Measurements from ENCODE around the gene ATP8B4.

The ATP8B4 gene

DNA sequence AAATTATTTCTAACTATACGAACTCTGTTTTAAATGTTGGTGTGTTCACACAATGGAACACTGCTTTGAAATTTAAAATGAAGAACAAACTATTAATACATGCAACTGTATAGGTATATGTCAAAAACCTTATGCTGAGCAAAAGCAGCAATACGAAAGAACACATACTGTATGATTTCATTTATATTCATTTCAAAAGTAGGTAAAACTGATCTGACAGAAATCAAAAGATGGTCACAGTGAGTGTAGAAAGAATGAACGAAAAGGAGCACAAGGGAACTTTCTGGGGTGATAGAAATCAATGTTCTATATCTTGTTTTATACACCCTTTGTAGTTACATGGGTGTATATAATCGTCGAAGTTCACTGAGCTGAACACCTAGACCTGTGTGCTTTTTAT lies 12.6 kb downstream of the ATP8B4 start:
- ATAC-seq (ENCODE audit: insufficient read depth, low read depth) (no peak), DNase-seq (no peak)
- H3K4me2 ChIP-seq (ENCODE audit: insufficient read depth, low read length): no peak overlapping the region
- H3K9me3 ChIP-seq (ENCODE audit: insufficient read depth, low read length, severe bottlenecking): no peaks in the 10 kb centered on the region
- no peaks in the 10 kb centered on the region for H3K79me2 ChIP-seq (ENCODE audit: insufficient read depth, low read length)
- H3K27ac ChIP-seq (ENCODE audit: low read length): no peak overlapping the region
- H3K4me1 ChIP-seq (ENCODE audit: insufficient read depth, low read length): peaks cover 14% of the 10 kb centered on the region
- no peak overlapping the region for H2AFZ ChIP-seq (ENCODE audit: low read depth, low read length)
- no peaks in the 10 kb centered on the region for H3K36me3 ChIP-seq (ENCODE audit: insufficient read depth, low read length)
- H3K27me3 ChIP-seq (ENCODE audit: insufficient read depth, low read length, poor library complexity): no peaks in the 10 kb centered on the region
- no peak for TF ChIP-seq EZH2 (IDR thresholded peaks at IDR 0.05; ENCODE audit: borderline replicate concordance, low read depth, low read length, severe bottlenecking)
- TF ChIP-seq, protein P1, sequence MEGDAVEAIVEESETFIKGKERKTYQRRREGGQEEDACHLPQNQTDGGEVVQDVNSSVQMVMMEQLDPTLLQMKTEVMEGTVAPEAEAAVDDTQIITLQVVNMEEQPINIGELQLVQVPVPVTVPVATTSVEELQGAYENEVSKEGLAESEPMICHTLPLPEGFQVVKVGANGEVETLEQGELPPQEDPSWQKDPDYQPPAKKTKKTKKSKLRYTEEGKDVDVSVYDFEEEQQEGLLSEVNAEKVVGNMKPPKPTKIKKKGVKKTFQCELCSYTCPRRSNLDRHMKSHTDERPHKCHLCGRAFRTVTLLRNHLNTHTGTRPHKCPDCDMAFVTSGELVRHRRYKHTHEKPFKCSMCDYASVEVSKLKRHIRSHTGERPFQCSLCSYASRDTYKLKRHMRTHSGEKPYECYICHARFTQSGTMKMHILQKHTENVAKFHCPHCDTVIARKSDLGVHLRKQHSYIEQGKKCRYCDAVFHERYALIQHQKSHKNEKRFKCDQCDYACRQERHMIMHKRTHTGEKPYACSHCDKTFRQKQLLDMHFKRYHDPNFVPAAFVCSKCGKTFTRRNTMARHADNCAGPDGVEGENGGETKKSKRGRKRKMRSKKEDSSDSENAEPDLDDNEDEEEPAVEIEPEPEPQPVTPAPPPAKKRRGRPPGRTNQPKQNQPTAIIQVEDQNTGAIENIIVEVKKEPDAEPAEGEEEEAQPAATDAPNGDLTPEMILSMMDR (IDR thresholded peaks at IDR 0.05; ENCODE audit: borderline replicate concordance, extremely low read depth, low read length, poor library complexity, severe bottlenecking): no peak
- H4K20me1 ChIP-seq (ENCODE audit: insufficient read depth, low read length): no peaks in the 10 kb centered on the region
- no peak overlapping the region for H3K4me3 ChIP-seq (ENCODE audit: low read depth in 1 of 2, low read length in 2 of 2)
- H3K9ac ChIP-seq (ENCODE audit: low read depth, low read length): no peak overlapping the region

GRCh38 chr15:50100486-50100885 lies 18.5 kb downstream of the ATP8B4 start:
- H3K27ac ChIP-seq (ENCODE audit: low read length): no peak overlapping the region
- TF ChIP-seq, protein P1 (IDR thresholded peaks at IDR 0.05; ENCODE audit: borderline replicate concordance, extremely low read depth, low read length, poor library complexity, severe bottlenecking): no peak
- no peak for TF ChIP-seq EZH2 (IDR thresholded peaks at IDR 0.05; ENCODE audit: borderline replicate concordance, low read depth, low read length, severe bottlenecking)
- DNase-seq: no peak
- H3K9ac ChIP-seq (ENCODE audit: low read depth, low read length): no peak overlapping the region
- H2AFZ ChIP-seq (ENCODE audit: low read depth, low read length): no peak overlapping the region
- no peaks in the 10 kb centered on the region for H4K20me1 ChIP-seq (ENCODE audit: insufficient read depth, low read length)
- no peaks in the 10 kb centered on the region for H3K36me3 ChIP-seq (ENCODE audit: insufficient read depth, low read length)
- no peak overlapping the region for H3K4me2 ChIP-seq (ENCODE audit: insufficient read depth, low read length)
- H3K4me1 ChIP-seq (ENCODE audit: insufficient read depth, low read length): no peaks in the 10 kb centered on the region
- no peaks in the 10 kb centered on the region for H3K79me2 ChIP-seq (ENCODE audit: insufficient read depth, low read length)
- no peaks in the 10 kb centered on the region for H3K27me3 ChIP-seq (ENCODE audit: insufficient read depth, low read length, poor library complexity)
- H3K4me3 ChIP-seq (ENCODE audit: low read depth in 1 of 2, low read length in 2 of 2): no peak overlapping the region
- H3K9me3 ChIP-seq (ENCODE audit: insufficient read depth, low read length, severe bottlenecking): no peaks in the 10 kb centered on the region
- no peak for ATAC-seq (ENCODE audit: insufficient read depth, low read depth)

GRCh38 chr15:50098545-50098944 lies 20.5 kb downstream of the ATP8B4 start:
- Histone ChIP-seq H2AFZ (ENCODE audit: low read depth, low read length) (no peak overlapping the region), H3K9ac (ENCODE audit: low read depth, low read length) (no peak overlapping the region), H3K79me2 (ENCODE audit: insufficient read depth, low read length) (no peaks in the 10 kb centered on the region), H3K36me3 (ENCODE audit: insufficient read depth, low read length) (no peaks in the 10 kb centered on the region), H4K20me1 (ENCODE audit: insufficient read depth, low read length) (no peaks in the 10 kb centered on the region), H3K4me2 (ENCODE audit: insufficient read depth, low read length) (no peak overlapping the region), H3K4me1 (ENCODE audit: insufficient read depth, low read length) (no peaks in the 10 kb centered on the region), H3K4me3 (ENCODE audit: low read depth in 1 of 2, low read length in 2 of 2) (no peak overlapping the region), H3K27ac (ENCODE audit: low read length) (no peak overlapping the region), H3K27me3 (ENCODE audit: insufficient read depth, low read length, poor library complexity) (peaks cover 3% of the 10 kb centered on the region), H3K9me3 (ENCODE audit: insufficient read depth, low read length, severe bottlenecking) (no peaks in the 10 kb centered on the region)
- no peak for DNase-seq
- no peak for TF ChIP-seq EZH2 (IDR thresholded peaks at IDR 0.05; ENCODE audit: borderline replicate concordance, low read depth, low read length, severe bottlenecking)
- TF ChIP-seq, protein P1 (IDR thresholded peaks at IDR 0.05; ENCODE audit: borderline replicate concordance, extremely low read depth, low read length, poor library complexity, severe bottlenecking): no peak
- ATAC-seq (ENCODE audit: insufficient read depth, low read depth): no peak

Measured in DND-41 (cell line).